ENCODE results near the gene COL8A2.

COL8A2 gene

GRCh38 chr1:36083635-36084496 is 41.2 kb downstream of the COL8A2 start, which contains the start of gene TEKT2:
Gene TEKT2 (plus strand): TSS chr1:36084094. CDS start chr1:36084922, 828 bp downstream.
- Mint-ChIP-seq H3K27me3 (peaks cover 61% of the 10 kb centered on the region), H3K36me3 (no peaks in the 10 kb centered on the region), H3K4me1 (peaks cover 7% of the 10 kb centered on the region), H3K9me3 (no peaks in the 10 kb centered on the region), H3K4me3 (no peak within 1 kb of the TSS), H3K27ac (no peak within 1 kb of the TSS)
- no peak for DNase-seq
- CTCF ChIA-PET: interaction anchor here (0.6 kb wide), 1 partner anchor 124 kb away, joined by 3 read pairs; no protein-coding TSS in a partner anchor

GRCh38 chr1:36083219-36083618 is 41.8 kb downstream of the COL8A2 start:
- CTCF ChIA-PET: interaction anchor here (0.6 kb wide), 1 partner anchor 123 kb away, joined by 3 read pairs; no protein-coding TSS in a partner anchor

GRCh38 chr1:36081926-36082485 is 43.0 kb downstream of the COL8A2 start:
- Mint-ChIP-seq H3K4me1 (peaks cover 1% of the 10 kb centered on the region), H3K36me3 (no peaks in the 10 kb centered on the region), H3K9me3 (no peaks in the 10 kb centered on the region), H3K27me3 (peaks cover 57% of the 10 kb centered on the region), H3K27ac (no peak overlapping the region), H3K4me3 (no peak overlapping the region)
- no peak for DNase-seq
- CTCF ChIA-PET: no interaction called here

More at GRCh38 chr1:36083219-36083618, 41.8 kb downstream of the COL8A2 start:
- Mint-ChIP-seq H3K27me3 (peaks cover 61% of the 10 kb centered on the region), H3K9me3 (no peaks in the 10 kb centered on the region), H3K4me3 (no peak overlapping the region), H3K27ac (no peak overlapping the region), H3K4me1 (peaks cover 4% of the 10 kb centered on the region), H3K36me3 (no peaks in the 10 kb centered on the region)
- no peak for DNase-seq

GRCh38 chr1:36080801-36081200 is 44.2 kb downstream of the COL8A2 start:
- Mint-ChIP-seq H3K4me3 (no peak overlapping the region), H3K27me3 (peaks cover 45% of the 10 kb centered on the region), H3K36me3 (no peaks in the 10 kb centered on the region), H3K4me1 (no peaks in the 10 kb centered on the region), H3K27ac (no peak overlapping the region), H3K9me3 (no peaks in the 10 kb centered on the region)
- CTCF ChIA-PET: no interaction called here
- no peak for DNase-seq

- no peak for DNase-seq
Observed at GRCh38 chr1:36080236-36080635, 44.8 kb downstream of the COL8A2 start.

GRCh38 chr1:36076979-36077573 is 47.9 kb downstream of the COL8A2 start:
- peaks cover 8% of the 10 kb centered on the region for H3K27me3 Mint-ChIP-seq
- no peaks in the 10 kb centered on the region for H3K9me3 Mint-ChIP-seq
- CTCF ChIA-PET: no interaction called here
- no peak overlapping the region for H3K4me3 Mint-ChIP-seq
- H3K4me1 Mint-ChIP-seq: no peaks in the 10 kb centered on the region
- H3K27ac Mint-ChIP-seq: no peak overlapping the region
- DNase-seq: no peak
- no peaks in the 10 kb centered on the region for H3K36me3 Mint-ChIP-seq

More at GRCh38 chr1:36080236-36080635, 44.8 kb downstream of the COL8A2 start:
- no peaks in the 10 kb centered on the region for H3K9me3 Mint-ChIP-seq
- no peaks in the 10 kb centered on the region for H3K4me1 Mint-ChIP-seq
- no peak overlapping the region for H3K27ac Mint-ChIP-seq
- CTCF ChIA-PET: no interaction called here
- no peaks in the 10 kb centered on the region for H3K36me3 Mint-ChIP-seq
- no peak overlapping the region for H3K4me3 Mint-ChIP-seq
- peaks cover 40% of the 10 kb centered on the region for H3K27me3 Mint-ChIP-seq

- no peak overlapping the region for H3K4me3 Mint-ChIP-seq
- no peaks in the 10 kb centered on the region for H3K9me3 Mint-ChIP-seq
- no peak overlapping the region for H3K27ac Mint-ChIP-seq
- no peak for DNase-seq
- H3K4me1 Mint-ChIP-seq: no peaks in the 10 kb centered on the region
- CTCF ChIA-PET: no interaction called here
- H3K36me3 Mint-ChIP-seq: no peaks in the 10 kb centered on the region
- H3K27me3 Mint-ChIP-seq: no peaks in the 10 kb centered on the region
Observed at GRCh38 chr1:36070349-36070748, 54.7 kb downstream of the COL8A2 start.

- Mint-ChIP-seq H3K4me3 (no peak overlapping the region), H3K9me3 (no peaks in the 10 kb centered on the region), H3K27me3 (no peaks in the 10 kb centered on the region), H3K36me3 (no peaks in the 10 kb centered on the region), H3K27ac (no peak overlapping the region), H3K4me1 (no peaks in the 10 kb centered on the region)
- no peak for DNase-seq
- CTCF ChIA-PET: interaction anchor here (0.7 kb wide), 1 partner anchor 11 kb away, joined by 3 read pairs; no protein-coding TSS in a partner anchor
Observed at GRCh38 chr1:36068866-36069265, 56.2 kb downstream of the COL8A2 start.

GRCh38 chr1:36067871-36068270 is 57.2 kb downstream of the COL8A2 start:
- CTCF ChIA-PET: no interaction called here
- Mint-ChIP-seq H3K36me3 (no peaks in the 10 kb centered on the region), H3K9me3 (no peaks in the 10 kb centered on the region), H3K27ac (no peak overlapping the region), H3K4me3 (no peak overlapping the region), H3K27me3 (no peaks in the 10 kb centered on the region), H3K4me1 (no peaks in the 10 kb centered on the region)
- DNase-seq: no peak

- no peaks in the 10 kb centered on the region for H3K9me3 Mint-ChIP-seq
- H3K4me1 Mint-ChIP-seq: no peaks in the 10 kb centered on the region
- H3K27me3 Mint-ChIP-seq: no peaks in the 10 kb centered on the region
- DNase-seq: no peak
- H3K4me3 Mint-ChIP-seq: no peak overlapping the region
- CTCF ChIA-PET: interaction anchor here (0.7 kb wide), 1 partner anchor 233 kb away, joined by 4 read pairs; no protein-coding TSS in a partner anchor
- H3K27ac Mint-ChIP-seq: no peak overlapping the region
- H3K36me3 Mint-ChIP-seq: no peaks in the 10 kb centered on the region
Observed at GRCh38 chr1:36062315-36062714, 62.7 kb downstream of the COL8A2 start.

GRCh38 chr1:36055706-36056105 is 69.3 kb downstream of the COL8A2 start:
- no peaks in the 10 kb centered on the region for H3K9me3 Mint-ChIP-seq
- CTCF ChIA-PET: no interaction called here
- no peaks in the 10 kb centered on the region for H3K4me1 Mint-ChIP-seq
- H3K36me3 Mint-ChIP-seq: peaks cover 4% of the 10 kb centered on the region
- DNase-seq: no peak
- no peak overlapping the region for H3K27ac Mint-ChIP-seq
- no peak overlapping the region for H3K4me3 Mint-ChIP-seq
- H3K27me3 Mint-ChIP-seq: no peaks in the 10 kb centered on the region

GRCh38 chr1:36053978-36054377 is 71.0 kb downstream of the COL8A2 start:
- no peak for DNase-seq
- no peaks in the 10 kb centered on the region for H3K9me3 Mint-ChIP-seq

GRCh38 chr1:36051821-36052220 is 73.2 kb downstream of the COL8A2 start:
- no peak overlapping the region for H3K27ac Mint-ChIP-seq
- no peaks in the 10 kb centered on the region for H3K27me3 Mint-ChIP-seq
- H3K4me1 Mint-ChIP-seq: no peaks in the 10 kb centered on the region
- H3K9me3 Mint-ChIP-seq: peaks cover 1% of the 10 kb centered on the region
- DNase-seq: no peak
- H3K4me3 Mint-ChIP-seq: no peak overlapping the region
- CTCF ChIA-PET: no interaction called here
- H3K36me3 Mint-ChIP-seq: peaks cover 23% of the 10 kb centered on the region

More at GRCh38 chr1:36053978-36054377, 71.0 kb downstream of the COL8A2 start:
- Mint-ChIP-seq H3K36me3 (peaks cover 7% of the 10 kb centered on the region), H3K27ac (no peak overlapping the region), H3K27me3 (no peaks in the 10 kb centered on the region), H3K4me1 (no peaks in the 10 kb centered on the region), H3K4me3 (no peak overlapping the region)
- CTCF ChIA-PET: no interaction called here
